SK-N-MC (cell line): ENCODE measurements around the gene PPFIA4.

Experiments used
- EZH2 ChIP-seq: fragments of 200-600 bp; sonication (generic); IDR thresholded peaks from one replicate; pipeline ENCODE4 v1.6.1; 2017; ENCODE audit warnings: antibody characterized with exemption
- FOXP2 ChIP-seq: optimal IDR thresholded peaks from 2 replicates; pipeline ENCODE3; 2011; ENCODE audit warnings: mild to moderate bottlenecking, moderate library complexity; ENCODE audit not compliant: insufficient read depth; ENCODE audit errors: extremely low read length, control extremely low read depth
- POLR2AphosphoS5 ChIP-seq: IDR thresholded peaks from 2 replicates; pipeline ENCODE4 v1.6.1; 2012; ENCODE audit warnings: mild to moderate bottlenecking, low read depth, low read length, borderline replicate concordance

DNA sequence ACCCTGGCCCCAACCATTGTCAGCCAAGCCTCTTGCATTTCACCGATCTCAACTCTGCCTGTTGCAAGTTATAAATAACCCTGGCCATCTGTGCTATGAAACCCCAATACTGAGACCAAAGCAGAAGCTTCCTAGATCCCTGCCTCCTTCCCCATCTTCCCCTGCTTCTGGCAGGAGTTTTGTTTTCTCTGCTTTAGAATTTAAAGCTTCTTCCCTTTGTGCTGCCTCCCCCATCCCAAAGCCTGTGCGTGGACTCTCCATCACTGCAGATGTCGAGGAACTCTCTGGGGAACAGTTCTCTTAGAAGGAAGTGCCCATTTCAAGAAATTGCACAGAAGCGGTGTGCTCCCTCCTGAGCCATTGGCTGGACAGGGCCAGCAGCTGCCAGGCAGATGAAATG, 76.9 kb downstream of the PPFIA4 start:
- TF ChIP-seq POLR2AphosphoS5 (no peak), FOXP2 (no peak), EZH2 (no peak)
